Posterior cingulate gyrus (tissue), 11 donors: ENCODE data around the gene SSNA1.
A peak's percentile ranks its signal among the peaks of the same experiment; 100 is the strongest.

ENCODE experiments used
- DNase-seq, 10 donors: peaks; one replicate each; pipeline versions ENCODE4 v3.0.0 to v3.0.0-alpha.2; 2020 to 2021; ENCODE audit warnings: mixed read lengths in 3 of 10
- intact Hi-C: fragments of 100-400 bp; cut with DNase I; formaldehyde crosslinking; loops from one replicate; pipeline ENCODE4 v1.15.1; 2023

SSNA1 gene

GRCh38 chr9:137216188-137216965 is 27.9 kb downstream of the SSNA1 start:
- DNase-seq, result no peak
- intact Hi-C loops, result no loop called here

GRCh38 chr9:137217276-137218211 is 29.1 kb downstream of the SSNA1 start:
- DNase-seq, result peak in 2 of 10 donors; percentile 15 to 91
- intact Hi-C loops, result no loop called here

DNA sequence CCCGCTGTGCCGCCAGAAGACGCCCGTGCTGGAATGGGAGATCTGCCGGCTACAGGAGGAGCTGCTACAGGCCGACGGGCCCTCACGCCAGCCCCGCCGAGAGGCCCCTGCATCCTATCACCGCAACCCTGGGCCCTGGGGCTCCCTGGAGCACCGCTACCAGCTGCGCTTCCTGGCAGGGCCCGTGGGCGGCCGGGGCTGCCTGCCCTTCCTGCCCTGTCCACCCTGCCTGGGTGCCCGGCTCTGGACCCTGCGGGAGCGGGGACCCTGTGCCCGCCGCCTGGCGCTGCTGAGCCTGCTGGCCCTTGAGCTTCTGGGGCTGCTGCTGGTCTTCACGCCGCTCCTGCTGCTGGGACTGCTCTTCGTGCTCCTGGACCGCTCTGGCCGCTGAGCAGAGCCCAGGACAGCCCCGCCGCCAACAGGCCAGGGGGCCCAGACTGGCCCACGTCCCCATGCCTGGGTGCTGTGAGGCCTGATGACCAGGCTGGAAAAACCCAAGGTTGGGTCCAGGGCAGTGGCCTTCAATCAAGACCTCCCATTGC is 29.8 kb downstream of the SSNA1 start:
- DNase-seq, result no peak
- intact Hi-C loops, result no loop called here

- intact Hi-C loops, result no loop called here
- no peak for DNase-seq
Measured at GRCh38 chr9:137218754-137219271, 30.3 kb downstream of the SSNA1 start.

DNA sequence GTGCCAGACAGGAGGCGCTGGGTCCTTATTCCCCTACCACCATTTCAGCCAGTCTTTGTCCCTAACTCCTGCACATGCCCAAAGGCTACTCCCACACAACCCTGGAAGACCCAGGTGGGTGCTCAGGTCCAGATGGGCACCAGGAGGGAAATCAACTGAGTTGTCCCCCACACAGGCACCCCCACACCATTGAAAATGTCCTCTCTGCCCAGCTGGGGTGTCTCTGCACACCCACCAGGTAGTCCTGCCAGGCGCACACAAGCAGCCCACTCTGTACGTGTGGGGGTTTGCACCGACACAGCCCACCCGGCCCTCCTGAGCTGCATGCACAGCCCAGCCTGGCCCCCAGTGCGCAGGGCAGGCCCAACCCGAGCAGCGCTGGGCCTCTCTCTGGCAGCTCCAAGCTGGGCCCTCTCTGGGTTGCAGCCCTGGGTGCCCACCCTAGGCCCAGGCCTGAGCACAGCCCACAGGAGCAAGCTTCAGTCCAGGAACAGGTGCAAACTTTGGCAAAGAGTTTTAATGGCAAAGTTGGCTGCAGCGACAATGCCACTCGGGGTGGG is 31.4 kb downstream of the SSNA1 start:
- intact Hi-C loops, result no loop called here
- DNase-seq, result peak in 1 of 10 donors; percentile 83

GRCh38 chr9:137220317-137221094 is 32.0 kb downstream of the SSNA1 start:
- intact Hi-C loops, result no loop called here

GRCh38 chr9:137221095-137221505 is 32.6 kb downstream of the SSNA1 start:
- DNase-seq, result peak in 1 of 10 donors; percentile 88
- intact Hi-C loops, result no loop called here

More at GRCh38 chr9:137220317-137221094, 32.0 kb downstream of the SSNA1 start:
- peak in 1 of 10 donors; percentile 87 for DNase-seq

DNA sequence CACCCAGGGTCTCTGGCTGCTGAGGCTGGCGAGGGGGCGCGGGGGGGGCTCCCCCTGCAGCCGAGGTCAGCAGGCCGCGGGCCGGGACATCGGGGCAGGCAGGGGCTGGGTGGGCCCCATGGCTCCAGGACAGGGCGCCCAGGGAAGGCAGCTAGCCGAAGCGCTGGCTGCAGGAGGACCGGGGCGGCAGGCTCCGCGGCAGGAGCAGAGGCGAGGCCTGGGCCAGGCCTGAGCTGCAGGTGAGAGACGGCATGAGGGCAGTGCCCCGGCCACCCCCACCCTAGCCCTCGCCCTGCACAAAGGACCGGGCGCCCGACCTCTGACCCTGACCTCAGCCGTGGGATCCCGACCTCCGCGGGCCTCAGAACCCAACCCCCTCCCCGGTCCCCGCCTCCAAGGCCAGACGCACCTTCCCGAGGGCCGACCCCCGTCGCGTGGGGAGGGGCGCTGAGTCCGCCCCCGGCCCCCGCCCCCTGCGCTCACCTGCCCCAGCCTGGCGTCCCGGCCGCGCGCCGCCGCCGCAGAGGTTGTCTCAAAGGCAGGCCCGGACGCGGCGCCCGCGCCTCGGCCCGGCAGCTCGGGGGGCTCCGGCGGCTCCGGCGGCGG is 33.1 kb downstream of the SSNA1 start:
- DNase-seq, result peak in 1 of 10 donors; percentile 84
- intact Hi-C loops, result loop anchor here (2.0 kb wide), 1 partner anchor 33 kb away; the partner anchor contains the start of genes ANAPC2 and SSNA1

DNA sequence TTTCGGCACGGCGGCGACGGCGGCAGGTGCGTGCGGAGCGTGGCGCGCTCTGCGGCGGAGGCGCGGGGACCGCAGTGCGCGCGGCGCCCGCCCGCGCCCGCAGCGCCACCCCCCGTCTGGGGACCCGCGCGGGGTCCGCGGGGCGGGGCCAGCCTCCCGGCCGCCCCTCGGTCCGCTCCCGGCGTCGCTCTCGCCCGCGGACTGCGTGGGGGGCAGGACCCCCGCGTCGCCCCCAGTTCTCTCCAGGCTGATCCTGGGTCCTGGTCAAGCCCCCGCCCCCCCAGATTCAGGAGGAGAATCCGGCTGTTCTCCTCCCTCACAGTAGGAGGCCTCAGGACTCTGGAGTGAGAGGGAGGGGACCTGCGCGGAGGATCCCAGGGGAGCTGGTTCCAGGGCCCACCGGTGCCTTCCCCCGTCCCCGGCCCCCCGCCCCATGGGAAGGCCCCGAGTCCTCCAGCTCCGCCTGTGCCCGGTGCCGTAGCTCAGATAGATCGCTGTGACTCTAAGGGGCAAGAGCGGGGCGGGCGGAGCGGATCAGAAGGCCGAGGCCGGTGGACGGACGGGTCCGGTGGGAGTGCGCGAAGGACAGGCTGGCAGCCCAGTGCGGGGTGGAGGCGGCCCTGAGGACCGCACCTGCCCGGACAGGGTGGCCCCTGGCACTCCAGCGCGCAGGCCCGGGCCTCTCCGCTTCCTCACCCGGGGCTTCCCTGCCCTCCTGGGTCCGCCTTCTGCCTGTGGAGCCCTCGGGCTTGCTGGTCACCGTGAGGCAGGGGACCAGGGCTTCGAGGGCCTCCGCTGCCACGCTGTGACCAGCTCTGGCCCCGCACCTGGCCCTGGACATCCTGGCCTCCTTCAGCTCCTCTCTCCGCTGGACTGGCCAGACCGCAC is 34.0 kb downstream of the SSNA1 start, which contains the start of gene RNF208:
RNF208 (minus strand) TSS at position 51 of the 888 bp plus-strand sequence. CDS start 1,028 bp downstream, outside the sequence.
- peak in 2 of 10 donors; percentile 23 to 88 for DNase-seq
- intact Hi-C loops, result loop anchor here (2.0 kb wide), 1 partner anchor 34 kb away; the partner anchor contains the start of genes ANAPC2 and SSNA1

GRCh38 chr9:137223078-137223970 is 34.8 kb downstream of the SSNA1 start:
- intact Hi-C loops, result loop anchor here (2.0 kb wide), 1 partner anchor 35 kb away; the partner anchor contains the start of genes ANAPC2 and SSNA1
- peak; percentile 92 to 99 (median 96) for DNase-seq

DNA sequence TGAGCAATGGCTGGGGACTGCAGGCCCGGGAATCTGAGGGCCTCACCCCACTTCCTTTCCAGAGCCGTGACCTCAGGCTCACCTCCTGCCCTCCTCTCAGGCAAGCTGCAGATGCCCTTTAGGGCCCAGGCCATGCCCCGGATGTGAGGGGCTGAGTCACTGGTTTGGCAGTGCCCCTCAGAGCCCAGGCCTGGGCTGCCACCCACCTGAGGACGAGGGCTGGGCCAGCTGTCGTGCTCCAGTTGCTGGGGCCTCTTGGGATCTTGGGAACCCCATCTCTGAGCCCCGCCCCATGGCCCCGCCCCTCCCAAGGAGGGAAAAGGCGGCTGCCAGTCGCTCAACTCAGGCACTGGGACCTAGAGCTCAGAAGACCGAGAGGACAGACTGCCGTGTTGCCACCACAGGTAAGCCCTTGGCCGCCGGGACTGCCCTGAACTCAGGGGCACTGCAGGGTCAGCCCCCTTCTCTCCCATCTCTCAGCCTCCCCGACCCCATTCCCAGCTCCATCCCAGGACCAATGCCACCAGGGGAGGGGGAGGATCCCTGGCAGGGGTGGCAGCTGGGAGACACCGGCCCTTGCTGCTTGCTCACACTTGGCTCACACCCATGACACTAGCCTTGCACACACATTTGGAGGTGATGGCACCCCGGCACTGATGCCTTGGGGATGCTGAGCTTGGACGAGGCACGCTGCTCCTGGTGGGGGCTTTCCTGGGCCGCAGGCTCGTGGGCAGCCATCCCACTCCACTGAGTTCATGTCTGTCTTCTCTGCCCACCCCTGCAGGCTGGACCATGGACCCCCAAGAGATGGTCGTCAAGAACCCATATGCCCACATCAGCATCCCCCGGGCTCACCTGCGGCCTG is 36.6 kb downstream of the SSNA1 start, which contains the start of gene CYSRT1:
CYSRT1 (plus strand) TSS at position 345 of the 865 bp plus-strand sequence; CDS start at position 793, 448 bp downstream.
- peak in 1 of 10 donors; percentile 5 for DNase-seq
- intact Hi-C loops, result no loop called here

GRCh38 chr9:137225699-137226331 is 37.3 kb downstream of the SSNA1 start:
- DNase-seq, result peak in 1 of 10 donors; percentile 4
- intact Hi-C loops, result loop anchor here (2.0 kb wide), 1 partner anchor 107 kb away; no protein-coding TSS in a partner anchor

DNA sequence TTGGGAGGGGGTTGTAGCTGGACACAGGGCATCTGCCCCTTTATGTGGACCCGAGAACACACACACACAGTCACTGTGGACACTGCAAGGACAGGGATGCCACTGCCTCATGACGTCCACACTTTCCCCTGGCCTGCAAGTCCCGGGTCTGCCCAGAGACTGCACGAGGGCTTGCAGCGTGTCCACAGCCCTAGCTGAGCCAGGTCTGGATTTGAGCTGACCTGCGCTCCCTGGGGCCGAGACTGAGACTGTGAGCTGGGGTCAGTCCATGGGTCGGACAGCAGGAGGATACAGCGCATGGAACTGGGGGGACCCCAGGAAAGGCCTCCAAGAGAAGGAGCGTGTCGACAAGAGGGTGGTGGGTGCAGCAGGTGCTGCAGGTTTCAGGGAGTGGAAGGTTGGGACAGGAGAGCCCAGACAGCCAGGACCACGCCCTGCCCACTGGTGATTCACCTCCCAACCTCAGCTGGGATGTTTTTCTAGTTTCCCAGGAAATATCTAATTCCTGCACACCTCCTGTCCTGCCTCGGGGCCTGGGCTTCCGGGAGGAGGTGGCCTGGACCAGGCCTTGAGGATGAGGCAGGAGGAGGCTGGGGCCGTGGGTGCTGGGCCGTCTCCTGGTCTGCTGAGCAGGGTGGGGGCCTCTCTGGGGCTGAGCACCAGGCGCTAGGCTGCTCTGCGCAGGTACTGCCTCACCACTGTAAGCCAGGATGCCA is 38.0 kb downstream of the SSNA1 start:
- intact Hi-C loops, result loop anchor here (2.0 kb wide), 1 partner anchor 108 kb away; no protein-coding TSS in a partner anchor

More for the DNA sequence above, 38.0 kb downstream of the SSNA1 start:
- peak in 1 of 10 donors; percentile 5 for DNase-seq
